ENCODE data around the gene MAMLD1. TPM values are rescaled to one million over a fixed set of nuclear protein-coding genes. Genes with fewer than 3 reads are reported as not detected.

MAMLD1 gene
- total RNA-seq, 1 experiment from 2014 or later, result 3.2 TPM

DNA sequence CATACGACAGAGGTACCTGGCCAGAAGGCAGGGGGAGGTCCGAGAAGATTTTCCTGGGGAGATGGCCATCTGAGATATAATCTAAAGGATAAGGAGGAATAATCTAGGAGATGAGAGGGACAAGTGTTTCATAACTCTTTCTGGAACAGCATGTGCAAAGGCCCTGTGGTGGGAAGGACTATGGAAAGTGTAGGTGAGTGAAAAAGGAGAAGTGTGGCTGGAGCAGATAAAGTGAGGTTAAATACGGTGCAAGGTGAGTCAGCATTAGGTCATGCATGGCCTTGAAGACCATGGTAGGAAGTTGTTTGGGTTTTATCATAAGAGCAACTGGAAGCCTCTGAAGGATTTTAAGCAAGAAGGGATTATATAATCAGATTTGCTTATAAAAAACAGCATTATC is 170.7 kb downstream of the MAMLD1 start:
- no peaks in the 10 kb centered on the region for H3K4me1 ChIP-seq (ENCODE audit: insufficient read depth, low read length, poor library complexity, severe bottlenecking)
- no peak overlapping the region for H3K27ac ChIP-seq (ENCODE audit: low read depth, low read length, poor library complexity, severe bottlenecking)
- peaks cover 6% of the 10 kb centered on the region for H3K9me3 ChIP-seq (ENCODE audit: low read depth, low read length, poor library complexity, severe bottlenecking)
- no peak for TF ChIP-seq EZH2 (IDR thresholded peaks at IDR 0.05; ENCODE audit: borderline replicate concordance, low read depth, low read length, poor library complexity, severe bottlenecking)
- TF ChIP-seq, protein P1, sequence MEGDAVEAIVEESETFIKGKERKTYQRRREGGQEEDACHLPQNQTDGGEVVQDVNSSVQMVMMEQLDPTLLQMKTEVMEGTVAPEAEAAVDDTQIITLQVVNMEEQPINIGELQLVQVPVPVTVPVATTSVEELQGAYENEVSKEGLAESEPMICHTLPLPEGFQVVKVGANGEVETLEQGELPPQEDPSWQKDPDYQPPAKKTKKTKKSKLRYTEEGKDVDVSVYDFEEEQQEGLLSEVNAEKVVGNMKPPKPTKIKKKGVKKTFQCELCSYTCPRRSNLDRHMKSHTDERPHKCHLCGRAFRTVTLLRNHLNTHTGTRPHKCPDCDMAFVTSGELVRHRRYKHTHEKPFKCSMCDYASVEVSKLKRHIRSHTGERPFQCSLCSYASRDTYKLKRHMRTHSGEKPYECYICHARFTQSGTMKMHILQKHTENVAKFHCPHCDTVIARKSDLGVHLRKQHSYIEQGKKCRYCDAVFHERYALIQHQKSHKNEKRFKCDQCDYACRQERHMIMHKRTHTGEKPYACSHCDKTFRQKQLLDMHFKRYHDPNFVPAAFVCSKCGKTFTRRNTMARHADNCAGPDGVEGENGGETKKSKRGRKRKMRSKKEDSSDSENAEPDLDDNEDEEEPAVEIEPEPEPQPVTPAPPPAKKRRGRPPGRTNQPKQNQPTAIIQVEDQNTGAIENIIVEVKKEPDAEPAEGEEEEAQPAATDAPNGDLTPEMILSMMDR (conservative IDR thresholded peaks at IDR 0.05; ENCODE audit: low read depth, low read length), result no peak
- no TSS peak for BruUV-seq (replicated peaks)
- no peaks in the 10 kb centered on the region for H3K27me3 ChIP-seq (replicated peaks; ENCODE audit: insufficient read depth, low read depth, low read length, poor library complexity)
- no peak overlapping the region for H3K4me3 ChIP-seq (ENCODE audit: low read depth, low read length, poor library complexity, severe bottlenecking)
- no peaks in the 10 kb centered on the region for H3K36me3 ChIP-seq (ENCODE audit: insufficient read depth, low read length, poor library complexity, severe bottlenecking)
- CTCF ChIA-PET, result no interaction called here
- POLR2A ChIA-PET (ENCODE audit: low non-redundant PET), result no interaction called here
- DNase-seq (ENCODE audit: low spot score), result no peak
- intact Hi-C loops (cut with micrococcal nuclease; ENCODE audit: unreplicated experiment), result no loop called here

DNA sequence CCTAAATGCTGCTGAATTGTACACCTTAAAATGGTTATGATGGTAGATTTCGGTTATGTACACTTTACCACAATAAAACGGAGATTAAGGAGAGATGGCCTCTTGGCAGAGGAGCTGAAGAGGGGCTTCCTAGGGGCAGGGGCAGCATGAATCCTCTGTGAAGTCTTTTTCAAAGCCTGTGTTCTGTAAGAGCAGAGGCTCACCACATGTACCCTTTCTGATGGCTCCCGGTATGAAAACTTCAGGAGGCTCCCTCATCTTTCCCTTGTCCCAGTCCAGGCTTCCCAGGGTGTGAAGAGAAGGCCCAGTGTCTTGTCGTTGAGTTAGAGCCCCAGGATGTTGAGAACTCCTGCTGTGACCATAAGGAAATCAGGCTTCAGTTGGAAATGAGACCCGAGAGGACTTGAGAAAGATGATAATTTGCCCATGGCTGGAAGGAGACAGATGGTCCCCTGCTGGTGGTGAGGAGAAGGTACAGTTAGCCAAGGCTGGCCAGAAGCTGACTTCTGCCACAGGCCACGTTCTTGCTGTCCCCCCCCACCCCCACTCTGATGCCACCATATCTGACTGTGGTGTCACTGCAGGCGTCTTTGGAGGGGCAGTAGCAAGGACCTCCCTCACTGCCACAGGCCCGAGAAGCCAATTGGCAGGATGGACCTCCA is 173.5 kb downstream of the MAMLD1 start:
- H3K27me3 ChIP-seq (replicated peaks; ENCODE audit: insufficient read depth, low read depth, low read length, poor library complexity), result no peaks in the 10 kb centered on the region
- ChIA-PET CTCF (no interaction called here), POLR2A (ENCODE audit: low non-redundant PET) (no interaction called here)
- no peaks in the 10 kb centered on the region for H3K4me1 ChIP-seq (ENCODE audit: insufficient read depth, low read length, poor library complexity, severe bottlenecking)
- H3K27ac ChIP-seq (ENCODE audit: low read depth, low read length, poor library complexity, severe bottlenecking), result no peak overlapping the region
- no peak overlapping the region for H3K4me3 ChIP-seq (ENCODE audit: low read depth, low read length, poor library complexity, severe bottlenecking)
- BruUV-seq (replicated peaks), result no TSS peak
- intact Hi-C loops (cut with micrococcal nuclease; ENCODE audit: unreplicated experiment), result no loop called here
- H3K9me3 ChIP-seq (ENCODE audit: low read depth, low read length, poor library complexity, severe bottlenecking), result peaks cover 6% of the 10 kb centered on the region
- DNase-seq (ENCODE audit: low spot score), result peak; percentile 31
- no peak for TF ChIP-seq EZH2 (IDR thresholded peaks at IDR 0.05; ENCODE audit: borderline replicate concordance, low read depth, low read length, poor library complexity, severe bottlenecking)
- TF ChIP-seq, protein P1 (conservative IDR thresholded peaks at IDR 0.05; ENCODE audit: low read depth, low read length), result peak; percentile 38
- no peaks in the 10 kb centered on the region for H3K36me3 ChIP-seq (ENCODE audit: insufficient read depth, low read length, poor library complexity, severe bottlenecking)

DNA sequence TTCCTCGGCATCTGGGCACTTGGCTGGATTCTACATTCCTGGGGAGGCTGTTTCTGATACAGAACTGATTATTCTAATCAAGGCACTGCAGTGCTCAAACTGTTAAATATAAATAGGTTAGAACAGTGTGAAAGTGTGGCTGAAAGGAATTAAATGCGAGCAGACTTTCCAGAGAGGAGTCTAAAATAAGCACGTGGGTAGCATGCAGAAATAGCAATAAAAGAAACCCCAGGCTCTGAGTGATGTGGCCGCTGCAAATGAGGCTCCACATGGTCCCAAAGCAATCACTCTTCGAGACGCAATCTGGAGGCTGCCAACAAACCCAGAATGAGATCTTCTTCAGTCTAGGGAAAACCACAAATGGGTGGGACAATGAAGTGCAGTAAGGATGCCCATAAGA is 174.7 kb downstream of the MAMLD1 start:
- Histone ChIP-seq H3K36me3 (ENCODE audit: insufficient read depth, low read length, poor library complexity, severe bottlenecking) (no peaks in the 10 kb centered on the region), H3K4me3 (ENCODE audit: low read depth, low read length, poor library complexity, severe bottlenecking) (no peak overlapping the region), H3K27ac (ENCODE audit: low read depth, low read length, poor library complexity, severe bottlenecking) (no peak overlapping the region), H3K4me1 (ENCODE audit: insufficient read depth, low read length, poor library complexity, severe bottlenecking) (no peaks in the 10 kb centered on the region), H3K9me3 (ENCODE audit: low read depth, low read length, poor library complexity, severe bottlenecking) (peaks cover 6% of the 10 kb centered on the region), H3K27me3 (replicated peaks; ENCODE audit: insufficient read depth, low read depth, low read length, poor library complexity) (no peaks in the 10 kb centered on the region)
- ChIA-PET POLR2A (ENCODE audit: low non-redundant PET) (no interaction called here), CTCF (no interaction called here)
- no peak for DNase-seq (ENCODE audit: low spot score)
- intact Hi-C loops (cut with micrococcal nuclease; ENCODE audit: unreplicated experiment), result no loop called here
- no peak for TF ChIP-seq EZH2 (IDR thresholded peaks at IDR 0.05; ENCODE audit: borderline replicate concordance, low read depth, low read length, poor library complexity, severe bottlenecking)
- TF ChIP-seq, protein P1 (conservative IDR thresholded peaks at IDR 0.05; ENCODE audit: low read depth, low read length), result no peak
- no TSS peak for BruUV-seq (replicated peaks)
